Loucy (cell line): ENCODE results near the gene DYNLT2.

ENCODE experiments used
- H2AFZ ChIP-seq: fragments of 200-600 bp; sonication (generic); 2 replicates; pipeline ENCODE4 v1.6.0; 2016; ENCODE audit warnings: antibody characterized with exemption, mild to moderate bottlenecking, low read length, moderate library complexity
- H3F3A ChIP-seq: fragments of 200-600 bp; 2 replicates; pipeline ENCODE4 v1.6.0; 2016; ENCODE audit warnings: antibody characterized with exemption, low read depth, mild to moderate bottlenecking
- H3K27me3 ChIP-seq: fragments of 200-600 bp; sonication (generic); 2 replicates; pipeline ENCODE4 v1.6.1; 2014; ENCODE audit warnings: low read length, mild to moderate bottlenecking; ENCODE audit not compliant: insufficient read depth, poor library complexity, severe bottlenecking
- H3K36me3 ChIP-seq: fragments of 200-600 bp; sonication (generic); 2 replicates; pipeline ENCODE4 v1.6.1; 2016; ENCODE audit warnings: low read length; ENCODE audit not compliant: insufficient read depth
- H3K4me1 ChIP-seq: fragments of 200-600 bp; sonication (generic); 2 replicates; pipeline ENCODE4 v1.5.1; 2014; ENCODE audit warnings: low read length, mild to moderate bottlenecking; ENCODE audit not compliant: insufficient read depth, poor library complexity, severe bottlenecking
- H3K4me2 ChIP-seq: fragments of 200-600 bp; sonication (generic); 2 replicates; pipeline ENCODE4 v1.6.0; 2014; ENCODE audit warnings: antibody characterized with exemption, low read length, low read depth, mild to moderate bottlenecking; ENCODE audit not compliant: poor library complexity, severe bottlenecking
- H3K4me3 ChIP-seq: fragments of 200-600 bp; sonication (generic); 2 replicates; pipeline ENCODE4 v1.5.1; 2014; ENCODE audit warnings: low read length, mild to moderate bottlenecking, mixed read lengths; ENCODE audit not compliant: poor library complexity, severe bottlenecking
- H3K79me2 ChIP-seq: fragments of 200-600 bp; sonication (generic); 2 replicates; pipeline ENCODE4 v1.6.1; 2014; ENCODE audit warnings: low read length; ENCODE audit not compliant: insufficient read depth
- H3K9ac ChIP-seq: fragments of 200-600 bp; sonication (generic); 2 replicates; pipeline ENCODE4 v1.6.0; 2014; ENCODE audit warnings: mild to moderate bottlenecking, low read depth, low read length, moderate library complexity; ENCODE audit not compliant: poor library complexity, severe bottlenecking
- H3K9me2 ChIP-seq: fragments of 200-600 bp; sonication (generic); replicated peaks from 2 replicates; pipeline ENCODE4 v1.6.1; 2016; ENCODE audit warnings: low read depth, low read length, mixed read lengths
- H3K9me3 ChIP-seq: fragments of 200-600 bp; sonication (generic); 2 replicates; pipeline ENCODE4 v1.6.1; 2014; ENCODE audit warnings: mild to moderate bottlenecking, antibody characterized with exemption, low read length, low read depth; ENCODE audit not compliant: insufficient read depth
- H4K20me1 ChIP-seq: fragments of 200-600 bp; sonication (generic); 2 replicates; pipeline ENCODE4 v1.6.0; 2014; ENCODE audit warnings: antibody characterized with exemption, low read length, mild to moderate bottlenecking; ENCODE audit not compliant: insufficient read depth, poor library complexity, severe bottlenecking
- EZH2phosphoT487 ChIP-seq: fragments of 200-600 bp; IDR thresholded peaks from 2 replicates; pipeline ENCODE4 v1.6.1; 2018; ENCODE audit warnings: antibody characterized with exemption, mild to moderate bottlenecking, moderate library complexity, borderline replicate concordance
- TF ChIP-seq, protein P1 (sequence below): fragments of 200-600 bp; sonication (generic); conservative IDR thresholded peaks from 2 replicates; pipeline ENCODE4 v1.5.1; 2014; ENCODE audit warnings: mild to moderate bottlenecking, antibody characterized with exemption, low read length

The DYNLT2 gene

DNA sequence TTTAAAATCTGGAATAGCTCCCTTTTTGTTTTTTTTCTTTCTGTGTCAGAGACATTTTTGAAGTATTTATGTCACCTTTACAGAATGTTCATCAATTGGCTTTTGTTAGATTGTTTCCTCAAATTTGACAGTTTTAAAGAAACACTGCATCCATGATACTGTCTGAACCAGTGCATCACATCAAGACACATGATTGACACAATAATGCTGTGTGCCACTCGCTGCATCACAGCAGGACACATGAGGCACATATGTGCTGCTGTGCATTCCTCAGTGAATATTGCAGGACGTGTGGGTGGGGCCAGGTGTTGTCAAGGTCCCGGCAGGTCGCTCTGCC, 37.4 kb upstream of the DYNLT2 start:
- no peak overlapping the region for H3K4me2 ChIP-seq
- H3K9ac ChIP-seq, result no peak overlapping the region
- TF ChIP-seq, protein P1, sequence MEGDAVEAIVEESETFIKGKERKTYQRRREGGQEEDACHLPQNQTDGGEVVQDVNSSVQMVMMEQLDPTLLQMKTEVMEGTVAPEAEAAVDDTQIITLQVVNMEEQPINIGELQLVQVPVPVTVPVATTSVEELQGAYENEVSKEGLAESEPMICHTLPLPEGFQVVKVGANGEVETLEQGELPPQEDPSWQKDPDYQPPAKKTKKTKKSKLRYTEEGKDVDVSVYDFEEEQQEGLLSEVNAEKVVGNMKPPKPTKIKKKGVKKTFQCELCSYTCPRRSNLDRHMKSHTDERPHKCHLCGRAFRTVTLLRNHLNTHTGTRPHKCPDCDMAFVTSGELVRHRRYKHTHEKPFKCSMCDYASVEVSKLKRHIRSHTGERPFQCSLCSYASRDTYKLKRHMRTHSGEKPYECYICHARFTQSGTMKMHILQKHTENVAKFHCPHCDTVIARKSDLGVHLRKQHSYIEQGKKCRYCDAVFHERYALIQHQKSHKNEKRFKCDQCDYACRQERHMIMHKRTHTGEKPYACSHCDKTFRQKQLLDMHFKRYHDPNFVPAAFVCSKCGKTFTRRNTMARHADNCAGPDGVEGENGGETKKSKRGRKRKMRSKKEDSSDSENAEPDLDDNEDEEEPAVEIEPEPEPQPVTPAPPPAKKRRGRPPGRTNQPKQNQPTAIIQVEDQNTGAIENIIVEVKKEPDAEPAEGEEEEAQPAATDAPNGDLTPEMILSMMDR, result no peak
- TF ChIP-seq EZH2phosphoT487, result no peak
- peaks cover 7% of the 10 kb centered on the region for H3K4me1 ChIP-seq
- H3F3A ChIP-seq, result no peaks in the 10 kb centered on the region
- H3K9me2 ChIP-seq, result no peaks in the 10 kb centered on the region
- no peaks in the 10 kb centered on the region for H3K9me3 ChIP-seq
- no peak overlapping the region for H3K4me3 ChIP-seq
- H3K36me3 ChIP-seq, result no peaks in the 10 kb centered on the region
- no peaks in the 10 kb centered on the region for H3K27me3 ChIP-seq
- H3K79me2 ChIP-seq, result no peaks in the 10 kb centered on the region
- H4K20me1 ChIP-seq, result no peaks in the 10 kb centered on the region
- H2AFZ ChIP-seq, result no peak overlapping the region

GRCh38 chr6:169787797-169788196, 36.4 kb upstream of the DYNLT2 start:
- no peak overlapping the region for H3K4me3 ChIP-seq
- no peak for TF ChIP-seq EZH2phosphoT487
- TF ChIP-seq, protein P1, result no peak
- H3K9me3 ChIP-seq, result no peaks in the 10 kb centered on the region
- no peak overlapping the region for H3K9ac ChIP-seq
- no peak overlapping the region for H2AFZ ChIP-seq
- no peak overlapping the region for H3K4me2 ChIP-seq
- no peaks in the 10 kb centered on the region for H4K20me1 ChIP-seq
- no peaks in the 10 kb centered on the region for H3K9me2 ChIP-seq
- no peaks in the 10 kb centered on the region for H3F3A ChIP-seq
- H3K4me1 ChIP-seq, result peaks cover 7% of the 10 kb centered on the region
- no peaks in the 10 kb centered on the region for H3K36me3 ChIP-seq
- no peaks in the 10 kb centered on the region for H3K27me3 ChIP-seq
- no peaks in the 10 kb centered on the region for H3K79me2 ChIP-seq

GRCh38 chr6:169786349-169786748, 35.0 kb upstream of the DYNLT2 start:
- H3F3A ChIP-seq, result no peaks in the 10 kb centered on the region
- no peaks in the 10 kb centered on the region for H3K79me2 ChIP-seq
- no peak overlapping the region for H3K4me2 ChIP-seq
- H3K4me3 ChIP-seq, result no peak overlapping the region
- no peaks in the 10 kb centered on the region for H3K9me3 ChIP-seq
- H3K9ac ChIP-seq, result no peak overlapping the region
- H3K36me3 ChIP-seq, result no peaks in the 10 kb centered on the region
- no peaks in the 10 kb centered on the region for H3K27me3 ChIP-seq
- H2AFZ ChIP-seq, result no peak overlapping the region
- H4K20me1 ChIP-seq, result no peaks in the 10 kb centered on the region
- H3K9me2 ChIP-seq, result no peaks in the 10 kb centered on the region
- peaks cover 7% of the 10 kb centered on the region for H3K4me1 ChIP-seq
- no peak for TF ChIP-seq EZH2phosphoT487
- TF ChIP-seq, protein P1, result no peak
